DOHH2 (cell line): Measurements from ENCODE around the gene PRRT4.

Experiments
- H3F3A ChIP-seq: fragments of 200-600 bp; sonication (generic), shearing (Covaris generic); 2 replicates; pipeline ENCODE4 v1.6.0; 2016; ENCODE audit warnings: antibody characterized with exemption, mild to moderate bottlenecking; ENCODE audit not compliant: control insufficient read depth, insufficient read depth
- H3K27ac ChIP-seq: fragments of 200-600 bp; sonication (generic); 2 replicates; pipeline ENCODE4 v1.5.1; 2014; ENCODE audit warnings: low read depth, mild to moderate bottlenecking, low read length, moderate library complexity
- H3K27me3 ChIP-seq: fragments of 200-600 bp; sonication (generic); 2 replicates; pipeline ENCODE4 v1.6.1; 2014; ENCODE audit warnings: mild to moderate bottlenecking, low read length, mixed read lengths; ENCODE audit not compliant: control insufficient read depth
- H3K36me3 ChIP-seq: fragments of 200-600 bp; sonication (generic); 2 replicates; pipeline ENCODE4 v1.6.1; 2014; ENCODE audit warnings: mild to moderate bottlenecking, low read length, moderate library complexity, mixed read lengths; ENCODE audit not compliant: control insufficient read depth
- H3K4me1 ChIP-seq: fragments of 200-600 bp; sonication (generic); 2 replicates; pipeline ENCODE4 v1.6.1; 2014; ENCODE audit warnings: mild to moderate bottlenecking, low read length, mixed read lengths; ENCODE audit not compliant: control insufficient read depth
- H3K4me2 ChIP-seq: fragments of 200-600 bp; sonication (generic); 2 replicates; pipeline ENCODE4 v1.6.0; 2014; ENCODE audit warnings: mild to moderate bottlenecking, low read length, moderate library complexity
- H3K4me3 ChIP-seq: fragments of 200-600 bp; sonication (generic); 2 replicates; pipeline ENCODE4 v1.5.1; 2014; ENCODE audit warnings: mild to moderate bottlenecking, low read length, mixed read lengths
- H3K79me2 ChIP-seq: fragments of 200-600 bp; sonication (generic); 2 replicates; pipeline ENCODE4 v1.6.1; 2014; ENCODE audit warnings: mild to moderate bottlenecking, low read length, mixed read lengths; ENCODE audit not compliant: control insufficient read depth
- H3K9me2 ChIP-seq: fragments of 200-600 bp; sonication (generic); replicated peaks from 2 replicates; pipeline ENCODE4 v1.6.1; 2014; ENCODE audit warnings: mild to moderate bottlenecking, low read length, mixed read lengths; ENCODE audit not compliant: control insufficient read depth
- H3K9me3 ChIP-seq: fragments of 200-600 bp; sonication (generic); 2 replicates; pipeline ENCODE4 v1.6.1; 2014; ENCODE audit warnings: antibody characterized with exemption, low read length, mixed read lengths; ENCODE audit not compliant: control insufficient read depth, insufficient read depth
- H4K20me1 ChIP-seq: fragments of 200-600 bp; sonication (generic); 2 replicates; pipeline ENCODE4 v1.6.0; 2014; ENCODE audit warnings: low read depth, mild to moderate bottlenecking, antibody characterized with exemption, low read length, moderate library complexity; ENCODE audit not compliant: control insufficient read depth, insufficient read depth
- CTCF ChIP-seq: fragments of 200-600 bp; sonication (generic); IDR thresholded peaks from one replicate; pipeline ENCODE4 v1.5.1; 2014; ENCODE audit warnings: antibody characterized with exemption, mild to moderate bottlenecking, low read depth, low read length; ENCODE audit not compliant: poor library complexity, severe bottlenecking
- EZH2phosphoT487 ChIP-seq: fragments of 200-600 bp; sonication (generic); IDR thresholded peaks from 2 replicates; pipeline ENCODE4 v1.6.1; 2017; ENCODE audit warnings: borderline replicate concordance, mild to moderate bottlenecking, antibody characterized with exemption, low read length, moderate library complexity, mixed read lengths

Gene PRRT4

GRCh38 chr7:128309976-128310375 lies 51.5 kb downstream of the PRRT4 start:
- no peaks in the 10 kb centered on the region for H4K20me1 ChIP-seq
- no peak overlapping the region for H3K27ac ChIP-seq
- peaks cover 93% of the 10 kb centered on the region for H3K36me3 ChIP-seq
- H3K4me2 ChIP-seq: no peak overlapping the region
- TF ChIP-seq CTCF (no peak), EZH2phosphoT487 (no peak)
- H3K27me3 ChIP-seq: no peaks in the 10 kb centered on the region
- no peaks in the 10 kb centered on the region for H3K9me3 ChIP-seq
- no peaks in the 10 kb centered on the region for H3F3A ChIP-seq
- no peaks in the 10 kb centered on the region for H3K79me2 ChIP-seq
- H3K4me3 ChIP-seq: no peak overlapping the region
- no peaks in the 10 kb centered on the region for H3K9me2 ChIP-seq
- no peaks in the 10 kb centered on the region for H3K4me1 ChIP-seq

GRCh38 chr7:128309124-128309523 lies 52.4 kb downstream of the PRRT4 start:
- Histone ChIP-seq H4K20me1 (no peaks in the 10 kb centered on the region), H3K36me3 (peaks cover 92% of the 10 kb centered on the region), H3F3A (no peaks in the 10 kb centered on the region), H3K27ac (no peak overlapping the region), H3K79me2 (no peaks in the 10 kb centered on the region), H3K9me3 (no peaks in the 10 kb centered on the region), H3K4me2 (no peak overlapping the region), H3K27me3 (no peaks in the 10 kb centered on the region), H3K4me3 (no peak overlapping the region), H3K9me2 (no peaks in the 10 kb centered on the region), H3K4me1 (no peaks in the 10 kb centered on the region)
- TF ChIP-seq CTCF: no peak
- no peak for TF ChIP-seq EZH2phosphoT487

GRCh38 chr7:128307061-128307460 lies 54.4 kb downstream of the PRRT4 start:
- TF ChIP-seq CTCF (no peak), EZH2phosphoT487 (no peak)
- Histone ChIP-seq H3K27ac (no peak overlapping the region), H3K9me2 (no peaks in the 10 kb centered on the region), H3K36me3 (peaks cover 88% of the 10 kb centered on the region), H3K4me3 (no peak overlapping the region), H3K79me2 (no peaks in the 10 kb centered on the region), H3K27me3 (no peaks in the 10 kb centered on the region), H3K9me3 (no peaks in the 10 kb centered on the region), H3K4me2 (no peak overlapping the region), H3F3A (no peaks in the 10 kb centered on the region), H4K20me1 (no peaks in the 10 kb centered on the region), H3K4me1 (no peaks in the 10 kb centered on the region)

GRCh38 chr7:128304212-128304611 lies 57.3 kb downstream of the PRRT4 start:
- H3K36me3 ChIP-seq: peaks cover 59% of the 10 kb centered on the region
- no peak overlapping the region for H3K27ac ChIP-seq
- no peaks in the 10 kb centered on the region for H3K79me2 ChIP-seq
- no peak overlapping the region for H3K4me2 ChIP-seq
- H4K20me1 ChIP-seq: 0 out of 2 replicates have a peak, but pooled peaks cover 5% of the 10 kb centered on the region
- no peaks in the 10 kb centered on the region for H3K9me3 ChIP-seq
- no peaks in the 10 kb centered on the region for H3F3A ChIP-seq
- no peaks in the 10 kb centered on the region for H3K4me1 ChIP-seq
- TF ChIP-seq EZH2phosphoT487 (no peak), CTCF (no peak)
- no peaks in the 10 kb centered on the region for H3K9me2 ChIP-seq
- no peak overlapping the region for H3K4me3 ChIP-seq
- H3K27me3 ChIP-seq: no peaks in the 10 kb centered on the region
